Left lobe of liver (tissue), 2 donors: ENCODE measurements around the gene RPP14. TPM values are rescaled to one million over a fixed set of nuclear protein-coding genes. Genes with fewer than 3 reads are reported as not detected.
"Not testable (repeated sequence)": the region's sequence is repeated elsewhere in the genome, so short reads cannot be mapped to it uniquely, and the experiment has no call there.

Experiments used
- ATAC-seq: fragments of 200-7000 bp; cut with Tn5 transposase; one replicate; pipeline ENCODE4 v1.9.1; 2020; ENCODE audit warnings: mild to moderate bottlenecking, moderate library complexity
- DNase-seq: peaks from one replicate; pipeline ENCODE4 v3.0.0-alpha.2; 2020; ENCODE audit warnings: low spot score
- total RNA-seq: library from RNA; stranded (reverse); gene quantifications from one replicate; pipeline ENCODE4 v1.2.1, GENCODE V29; 2021
- donor health status: DM: no; HTN: no; CAD: no; lungs with moderate emphysema.
- donor health status: DM: no; HTN: yes; CAD: no.

RPP14 gene
- total RNA-seq, 1 donor from 2014 or later = 9.7 TPM

GRCh38 chr3:58329150-58329921 is 23.3 kb downstream of the RPP14 start:
- DNase-seq (no peak), ATAC-seq (no peak)

GRCh38 chr3:58329922-58330413 is 23.9 kb downstream of the RPP14 start:
- ATAC-seq (no peak), DNase-seq (no peak)

- ATAC-seq (no peak), DNase-seq (no peak)
These were observed 25.6 kb downstream of the RPP14 start for GRCh38 chr3:58331593-58332152.

- peak; percentile 95 for ATAC-seq
These were observed 26.6 kb downstream of the RPP14 start, which contains the start of gene PXK for GRCh38 chr3:58332575-58333188. Gene PXK (plus strand): TSS chr3:58332892. CDS start chr3:58332989, 97 bp downstream.

DNA sequence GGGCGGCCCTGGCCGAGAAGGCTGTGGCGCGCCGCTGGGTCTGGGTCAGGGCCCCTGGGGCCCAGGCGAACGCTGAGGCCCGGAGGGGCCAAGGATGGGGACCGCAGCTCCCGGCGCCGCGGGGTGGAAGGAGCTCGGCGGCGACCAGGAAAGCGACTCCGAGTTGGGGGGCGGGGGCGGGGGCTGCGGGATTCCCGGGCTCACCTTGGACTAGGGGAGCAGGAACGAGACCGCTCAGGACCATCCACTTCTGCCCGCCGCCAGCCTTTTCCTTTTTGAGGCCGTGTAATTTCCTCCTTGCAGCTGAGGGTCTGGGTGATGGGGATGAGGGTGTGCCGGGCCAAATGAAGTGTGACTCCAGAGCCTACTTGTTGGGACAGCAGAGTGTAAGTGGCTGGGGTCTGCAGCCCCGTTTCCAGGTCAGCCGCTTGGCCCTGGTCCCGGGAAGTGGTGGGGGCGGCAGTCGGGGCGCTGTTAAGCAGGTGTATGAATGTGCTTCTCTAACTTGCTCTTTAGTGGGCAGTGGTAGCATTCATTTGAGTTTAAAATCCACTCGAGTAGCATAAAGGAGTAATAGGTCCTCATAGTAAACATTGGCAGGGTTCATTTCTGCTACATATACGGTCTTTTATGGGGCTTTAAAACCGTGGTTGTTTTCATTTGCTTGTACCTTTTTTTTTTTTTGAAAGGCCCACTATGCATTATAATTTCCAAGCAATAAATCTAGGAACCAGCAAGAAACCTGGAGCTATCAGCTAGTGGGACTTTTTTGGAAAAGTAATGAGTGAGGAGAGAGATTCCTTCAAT is 27.4 kb downstream of the RPP14 start:
- ATAC-seq = peak; percentile 50

More at GRCh38 chr3:58332575-58333188, 26.6 kb downstream of the RPP14 start, which contains the start of gene PXK:
- DNase-seq = peak; percentile 87

GRCh38 chr3:58334013-58334321 is 27.9 kb downstream of the RPP14 start:
- ATAC-seq (no peak), DNase-seq (no peak)

More for the DNA sequence above, 27.4 kb downstream of the RPP14 start:
- DNase-seq = peak; percentile 52

DNA sequence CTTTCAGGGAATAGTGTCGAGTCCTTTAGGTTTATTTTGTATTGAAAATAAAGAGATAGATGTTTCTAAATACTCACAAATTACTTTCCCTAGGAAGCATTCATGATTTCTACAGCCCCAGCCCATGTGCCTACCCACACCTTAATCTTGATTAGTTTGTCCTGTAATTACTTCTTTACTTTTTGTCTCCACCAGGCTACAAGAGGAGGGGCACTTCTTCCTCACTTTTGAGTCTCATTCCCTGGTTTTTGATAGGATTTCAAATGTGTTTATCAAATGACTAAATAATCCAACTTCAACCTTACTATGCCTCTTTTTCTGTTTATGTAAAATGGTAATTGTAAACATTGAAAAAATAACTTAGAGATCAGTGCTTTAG is 28.4 kb downstream of the RPP14 start:
- DNase-seq (no peak), ATAC-seq (no peak)

GRCh38 chr3:58335652-58335947 is 29.6 kb downstream of the RPP14 start:
- DNase-seq = no peak
- ATAC-seq = no peak

- ATAC-seq (no peak), DNase-seq (no peak)
These were observed 30.3 kb downstream of the RPP14 start for GRCh38 chr3:58336135-58336882.

DNA sequence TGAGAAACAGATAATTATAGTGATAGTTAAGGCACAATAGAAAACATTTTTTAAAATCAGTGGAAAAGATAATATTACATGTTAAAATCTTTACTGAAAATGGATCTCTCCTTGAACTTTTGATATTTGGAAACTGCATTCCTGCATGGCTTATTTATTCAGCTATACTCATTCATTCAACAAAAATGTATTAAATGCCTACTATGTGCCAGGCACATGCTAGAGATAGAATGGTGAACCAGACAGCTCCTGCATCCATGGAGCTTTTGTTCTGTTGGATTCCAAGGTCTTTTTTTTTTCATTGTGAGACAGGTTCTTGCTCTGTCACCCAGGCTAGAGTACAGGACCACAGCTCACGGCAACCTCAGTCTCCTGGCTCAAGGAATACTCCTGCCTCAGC is 31.1 kb downstream of the RPP14 start:
- ATAC-seq (no peak), DNase-seq (no peak)

DNA sequence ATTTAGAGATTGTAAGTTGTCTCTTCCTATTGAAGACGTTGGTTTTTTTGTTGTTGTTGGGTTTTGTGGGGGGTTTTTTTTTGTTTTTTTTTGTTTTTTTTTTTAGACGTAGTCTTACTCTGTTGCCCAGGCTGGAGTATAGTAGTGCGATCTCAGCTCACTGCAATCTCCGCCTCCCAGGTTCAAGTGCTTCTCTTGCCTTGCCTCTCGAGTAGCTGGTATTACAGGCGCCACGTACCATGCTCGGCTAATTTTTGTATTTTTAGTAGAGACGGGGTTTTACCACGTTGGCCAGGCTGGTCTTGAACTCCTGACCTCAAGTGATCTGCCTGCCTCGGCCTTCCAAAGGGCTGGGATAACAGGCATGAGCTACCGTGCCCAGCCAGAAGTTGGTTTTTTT is 33.1 kb downstream of the RPP14 start:
- not testable (repeated sequence) for DNase-seq, ATAC-seq

DNA sequence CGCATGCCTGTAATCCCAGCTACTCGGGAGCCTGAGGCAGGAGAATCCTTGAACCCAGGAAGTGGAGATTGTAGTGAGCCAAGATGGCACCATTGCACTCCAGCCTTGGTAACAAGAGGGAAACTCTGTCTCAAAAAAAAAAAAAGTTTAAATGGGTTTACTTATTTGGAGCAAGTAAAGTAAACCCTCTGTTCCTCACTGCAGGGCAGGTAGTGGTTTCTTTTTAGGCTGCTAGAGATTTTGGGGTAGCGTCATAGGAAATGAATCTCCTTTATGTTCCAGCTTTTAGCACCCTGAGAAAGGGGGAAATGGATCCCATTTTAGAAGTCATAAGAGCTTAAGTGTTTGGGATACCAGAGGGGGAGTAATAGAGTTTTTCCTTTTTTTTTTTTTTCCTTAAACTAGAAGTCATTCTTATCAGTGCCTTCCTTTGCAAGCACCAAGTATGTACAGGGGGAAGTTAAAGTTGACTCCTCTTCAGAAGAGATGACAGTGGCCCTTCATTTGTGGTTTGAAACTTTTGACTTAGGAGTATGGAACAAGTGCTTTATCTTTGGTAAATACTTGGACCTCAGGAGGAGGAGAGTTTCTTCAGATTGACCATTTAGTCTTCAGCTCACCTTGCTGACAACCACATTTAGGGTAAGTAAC is 34.7 kb downstream of the RPP14 start:
- ATAC-seq (no peak), DNase-seq (no peak)

DNA sequence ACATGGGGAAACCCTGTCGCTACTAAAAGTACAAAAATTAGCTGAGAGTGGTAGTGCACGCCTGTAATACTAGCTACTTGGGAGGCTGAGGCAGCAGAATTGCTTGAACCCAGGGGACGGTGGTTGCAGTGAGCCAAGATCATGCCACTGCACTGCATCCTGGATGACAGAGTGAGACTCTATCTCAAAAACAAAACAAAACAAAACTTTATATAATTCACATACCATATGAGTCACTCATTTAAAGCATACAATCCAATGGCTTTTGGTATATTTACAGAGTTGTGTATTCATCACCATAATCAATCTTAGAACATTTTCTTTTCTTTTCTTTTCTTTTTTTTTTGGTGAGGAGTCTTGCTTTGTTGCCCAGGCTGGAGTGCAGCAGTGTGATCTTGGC is 35.3 kb downstream of the RPP14 start:
- ATAC-seq (no peak), DNase-seq (no peak)

- DNase-seq (peak; percentile 58), ATAC-seq (peak; percentile 99)
These were observed 36.6 kb downstream of the RPP14 start for GRCh38 chr3:58342676-58343075.

DNA sequence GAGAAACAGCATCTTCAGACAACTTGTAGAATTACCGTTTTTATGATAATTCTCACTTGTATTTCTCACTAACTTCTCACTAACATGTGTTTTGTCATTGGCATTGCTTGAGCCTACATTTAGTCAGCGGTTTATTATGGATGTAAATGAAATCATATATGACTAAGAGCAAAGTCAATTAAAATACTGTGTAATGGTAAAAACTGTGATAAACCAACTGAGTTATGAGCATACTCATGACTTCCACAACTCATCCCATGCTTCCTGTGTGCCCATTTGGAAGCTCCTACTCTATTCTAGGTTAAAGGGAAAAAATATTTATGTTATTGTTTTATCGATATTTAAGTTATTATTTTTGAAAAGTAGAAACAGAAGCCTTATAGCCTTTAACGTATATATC is 39.4 kb downstream of the RPP14 start:
- DNase-seq = no peak
- no peak for ATAC-seq

- DNase-seq (no peak), ATAC-seq (no peak)
These were observed 40.3 kb downstream of the RPP14 start for GRCh38 chr3:58346368-58346767.

DNA sequence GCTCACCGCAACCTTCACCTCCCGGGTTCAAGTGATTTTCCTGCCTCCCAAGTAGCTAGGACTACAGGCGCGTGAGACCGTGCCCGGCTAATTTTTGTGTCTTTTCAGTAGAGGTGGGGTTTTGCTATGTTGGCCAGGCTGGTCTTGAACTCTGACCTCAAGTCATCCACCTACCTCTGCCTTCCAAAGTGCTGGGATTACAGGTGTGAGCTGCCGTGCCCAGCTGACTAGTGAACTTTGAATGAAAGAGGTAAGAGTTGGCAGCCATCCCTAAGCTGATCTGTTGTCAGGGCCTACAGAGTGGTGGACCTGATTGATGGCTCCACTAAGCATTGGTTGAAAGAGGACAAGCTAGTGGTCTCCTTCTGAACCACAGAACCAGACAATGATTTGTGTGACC is 41.9 kb downstream of the RPP14 start:
- peak; percentile 90 for ATAC-seq
- DNase-seq = peak; percentile 64

GRCh38 chr3:58349792-58350626 is 44.0 kb downstream of the RPP14 start:
- DNase-seq = peak; percentile 41
- ATAC-seq = no peak

- ATAC-seq (peak; percentile 32), DNase-seq (no peak)
These were observed 44.6 kb downstream of the RPP14 start for GRCh38 chr3:58350627-58351013.
